Activated gamma-delta T cell (primary cell): ENCODE results near the gene ANO2.

Experiments used
- DNase-seq: peaks from one replicate; lab custom pipeline; 2025; lab: John Stamatoyannopoulos, UW

Gene ANO2

DNA sequence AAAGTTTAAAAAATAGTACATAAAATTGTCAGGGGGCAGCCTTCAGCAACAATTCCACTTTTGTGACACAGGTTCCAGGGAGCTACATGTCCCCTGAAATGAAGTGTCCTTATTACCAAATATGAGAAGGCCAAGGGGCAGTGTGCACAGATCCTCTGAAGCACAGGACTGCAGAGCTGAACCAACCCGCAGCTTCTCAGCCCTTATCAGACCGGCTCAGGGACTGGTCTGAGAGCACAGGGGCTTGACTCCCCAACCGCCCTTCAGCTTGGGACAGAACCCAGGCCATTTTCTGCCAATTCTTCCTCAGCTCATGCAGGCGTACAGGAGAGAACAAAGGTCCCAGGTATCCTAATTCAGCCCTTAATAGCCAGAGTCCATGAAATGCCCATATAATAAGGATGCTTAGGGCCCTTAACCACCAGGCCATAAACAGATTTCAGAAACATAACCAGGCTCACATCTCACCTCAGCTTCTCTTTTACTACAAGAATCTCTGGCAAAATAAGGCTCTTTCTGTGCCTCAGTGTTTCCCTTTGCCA lies 221.3 kb downstream of the ANO2 start:
- no peak for DNase-seq

DNA sequence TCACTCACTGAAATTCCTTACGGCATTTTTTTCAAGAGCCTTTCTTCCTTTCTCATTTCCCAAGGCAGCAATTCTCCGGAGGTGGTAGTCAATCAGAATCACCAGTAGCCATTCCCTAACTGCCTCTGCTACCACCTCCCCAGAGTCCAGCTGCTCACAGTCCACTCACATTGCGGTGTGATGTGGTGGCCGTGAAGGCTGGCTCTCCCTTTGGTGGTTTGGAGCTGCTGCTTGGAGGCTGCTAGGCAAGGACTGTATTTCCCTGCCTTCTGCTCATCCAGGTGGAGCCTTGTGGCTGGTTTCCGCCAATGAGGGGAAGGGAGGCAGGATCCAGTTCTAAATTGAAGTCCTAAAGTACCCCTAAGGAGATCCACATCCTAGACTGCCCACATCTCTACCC lies 222.0 kb downstream of the ANO2 start:
- DNase-seq: no peak

DNA sequence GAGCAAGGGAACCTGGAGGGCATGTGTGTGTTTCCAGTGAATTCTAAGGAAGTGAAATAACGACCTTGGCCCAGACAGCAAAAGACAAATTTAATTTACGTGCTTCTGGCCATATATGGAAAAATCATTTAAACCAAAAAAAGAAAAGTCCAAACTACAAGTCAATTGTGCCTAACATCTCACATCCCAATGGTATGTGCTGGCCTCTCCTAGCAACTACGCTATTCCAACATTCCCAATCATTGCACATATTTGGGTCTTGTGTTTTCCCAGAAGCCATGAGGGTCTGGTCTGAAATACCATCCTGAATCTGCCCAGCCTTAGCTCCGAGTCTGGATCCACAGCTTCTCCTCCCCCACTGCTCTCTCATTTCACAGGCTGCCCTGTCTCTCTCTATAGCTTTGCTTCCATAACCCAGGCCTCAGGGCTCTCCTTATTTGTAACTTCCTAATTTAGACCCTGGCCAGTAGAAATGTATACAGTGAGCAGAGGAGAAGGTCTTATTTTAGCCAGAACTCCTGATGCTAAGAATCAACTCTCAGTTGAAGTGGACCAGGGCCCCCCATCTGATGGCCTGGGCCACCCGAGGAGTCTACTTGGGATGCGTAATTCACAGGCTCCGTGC lies 224.6 kb downstream of the ANO2 start:
- no peak for DNase-seq

DNA sequence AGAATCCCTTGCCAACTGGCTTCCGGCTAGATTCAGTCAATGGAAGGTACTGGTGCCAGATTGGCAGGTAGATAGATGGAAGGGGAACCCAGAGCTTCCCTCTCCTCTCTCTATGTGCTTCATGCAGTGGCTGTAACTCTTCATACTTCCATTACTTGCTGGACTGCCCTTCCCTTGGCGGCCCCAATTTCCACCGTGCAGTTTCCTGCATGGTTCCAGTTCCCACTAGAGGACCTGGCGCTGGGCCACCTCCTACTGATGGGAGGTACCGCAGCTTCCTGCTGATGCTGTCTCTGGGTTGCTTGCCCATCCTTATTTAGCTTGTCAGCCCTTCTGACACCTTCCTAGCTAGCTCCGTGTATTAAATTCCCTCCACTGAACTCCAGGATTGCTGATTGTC lies 226.4 kb downstream of the ANO2 start:
- no peak for DNase-seq

- DNase-seq: no peak
These were observed 227.0 kb downstream of the ANO2 start for GRCh38 chr12:5718073-5718472.

- DNase-seq: no peak
These were observed 228.1 kb downstream of the ANO2 start for GRCh38 chr12:5716976-5717375.

- no peak for DNase-seq
These were observed 228.9 kb downstream of the ANO2 start for GRCh38 chr12:5716201-5716600.

DNA sequence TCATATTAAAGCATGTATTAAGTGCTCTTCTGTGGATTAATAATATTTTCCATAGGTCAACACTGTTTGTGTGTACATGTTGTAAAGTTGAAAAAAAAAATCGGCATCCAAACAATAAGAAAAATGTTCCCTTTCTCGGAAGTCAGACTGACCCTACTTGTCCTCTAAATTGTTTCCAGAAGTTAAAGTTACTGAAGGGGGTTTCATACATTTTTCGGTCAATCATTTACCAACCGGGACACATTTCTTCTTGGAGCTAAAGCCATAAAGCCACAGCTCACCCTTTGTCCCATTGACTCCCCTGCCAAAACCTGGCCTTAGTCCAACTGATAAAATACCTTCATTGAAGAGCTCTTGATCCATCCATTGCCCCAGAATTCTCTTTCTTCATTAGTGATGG lies 230.0 kb downstream of the ANO2 start:
- DNase-seq: no peak

DNA sequence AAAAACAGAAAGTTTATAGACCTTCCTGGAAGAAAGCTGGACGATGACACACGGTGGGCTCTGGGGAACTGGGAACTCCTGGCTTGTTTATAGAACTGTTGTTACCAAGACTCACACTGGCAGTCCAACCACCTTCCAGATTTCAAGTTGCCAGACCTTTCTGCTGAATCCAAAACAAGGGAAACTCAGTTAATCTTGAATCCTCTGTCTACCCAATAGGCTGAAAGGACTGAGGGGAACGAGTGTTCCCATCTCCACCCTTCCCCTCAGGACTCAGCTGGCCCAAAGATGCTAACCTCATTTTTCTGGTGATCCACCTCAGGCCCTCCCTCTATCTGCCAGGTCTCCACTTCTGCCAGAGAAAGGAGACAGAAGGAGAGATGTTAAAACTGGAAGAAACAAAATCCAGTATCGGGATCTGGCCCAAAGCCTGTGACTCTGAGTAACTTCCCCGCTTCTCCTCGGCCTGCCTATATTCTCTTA lies 231.4 kb downstream of the ANO2 start:
- no peak for DNase-seq

GRCh38 chr12:5710260-5710878 lies 234.7 kb downstream of the ANO2 start:
- DNase-seq: no peak

- DNase-seq: no peak
These were observed 236.7 kb downstream of the ANO2 start for GRCh38 chr12:5708371-5708770.

GRCh38 chr12:5706247-5706646 lies 238.8 kb downstream of the ANO2 start:
- no peak for DNase-seq

GRCh38 chr12:5705791-5706190 lies 239.3 kb downstream of the ANO2 start:
- no peak for DNase-seq

DNA sequence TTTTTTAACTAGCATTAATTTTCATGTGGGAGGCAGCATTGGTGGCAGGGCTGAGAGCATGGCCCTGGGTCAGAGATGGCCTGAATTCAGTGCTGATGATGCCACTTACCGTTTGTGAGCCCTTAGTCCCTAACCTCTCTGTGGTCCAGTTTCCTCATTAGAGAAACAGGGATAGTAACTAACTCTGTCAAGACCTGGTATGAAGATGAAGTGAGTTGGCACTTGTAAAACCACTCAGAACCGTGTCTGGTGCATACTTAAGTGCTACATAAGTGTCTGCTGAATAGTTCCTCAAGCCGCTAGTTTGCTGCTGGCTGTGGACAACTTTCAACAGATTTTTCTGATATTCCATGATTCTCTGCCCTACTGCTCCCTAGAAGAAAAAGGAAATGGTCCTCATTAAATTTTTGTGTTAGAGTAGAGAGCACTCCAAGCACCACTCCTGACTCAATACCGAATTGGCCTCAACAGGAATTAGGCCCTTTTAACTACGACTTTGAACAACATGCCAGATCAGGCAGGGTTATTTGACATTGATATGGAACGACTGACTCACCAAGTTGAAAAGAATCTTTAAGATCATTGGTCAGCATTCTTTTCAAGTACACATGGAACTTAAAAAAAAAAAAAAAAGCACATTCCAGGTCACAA lies 250.2 kb downstream of the ANO2 start:
- DNase-seq: no peak

DNA sequence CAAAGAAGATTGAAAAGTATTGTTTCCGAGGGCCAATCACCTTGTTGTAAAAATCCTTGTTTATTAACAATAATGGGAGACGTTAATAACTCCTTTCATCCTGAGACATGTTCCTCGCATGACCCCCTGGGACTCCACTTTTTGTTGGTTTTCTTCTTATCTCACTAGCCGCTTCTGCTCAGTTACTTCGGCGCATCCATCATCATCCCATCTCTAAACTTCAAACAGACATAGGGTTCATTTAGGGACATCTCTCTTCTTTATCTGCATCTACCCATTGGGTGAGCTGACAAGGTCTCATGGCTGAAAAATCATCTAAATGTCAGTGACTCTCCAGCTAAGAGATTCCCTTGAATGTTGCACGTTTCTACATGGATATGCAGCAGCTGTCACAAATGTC lies 252.2 kb downstream of the ANO2 start:
- no peak for DNase-seq

- no peak for DNase-seq
These were observed 253.1 kb downstream of the ANO2 start for GRCh38 chr12:5691943-5692342.

DNA sequence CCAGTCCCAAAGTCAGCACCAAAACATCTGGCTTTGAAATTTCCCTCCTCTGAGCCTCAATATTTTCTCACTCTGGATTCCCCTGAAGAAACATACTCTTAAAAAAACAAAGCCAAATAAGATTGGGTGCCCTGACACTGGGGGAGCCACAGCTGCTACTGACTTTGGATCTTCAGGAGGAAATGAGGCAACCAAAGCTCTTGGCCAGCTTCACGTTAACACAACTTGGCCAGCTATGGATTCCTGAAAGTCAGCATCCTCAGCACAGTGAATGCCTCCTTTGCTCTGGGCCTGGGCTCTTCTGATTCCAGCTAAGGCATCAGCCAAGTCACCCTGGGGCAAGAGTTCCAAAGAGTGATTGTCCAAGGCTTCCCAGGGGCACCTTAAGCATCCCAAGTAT lies 254.8 kb downstream of the ANO2 start:
- no peak for DNase-seq

DNA sequence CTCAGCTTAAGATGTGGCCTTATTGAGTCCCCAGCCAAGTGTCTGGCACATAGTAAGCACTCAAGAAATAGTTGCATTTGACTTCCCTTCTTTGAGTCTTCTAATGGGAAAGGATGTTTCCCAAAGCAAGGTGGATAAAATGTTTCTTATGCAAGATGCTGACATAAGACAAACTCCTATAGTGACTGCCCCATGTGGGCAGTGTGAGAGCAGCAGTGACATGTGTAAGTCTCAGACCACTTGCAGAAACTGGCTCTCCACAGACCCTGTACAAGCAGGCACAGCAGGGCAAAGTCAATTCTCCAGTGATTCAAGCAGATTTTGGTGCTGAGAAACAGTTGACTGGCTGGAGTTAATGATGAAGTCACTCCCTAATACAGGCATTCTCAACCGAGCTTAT lies 255.3 kb downstream of the ANO2 start:
- DNase-seq: no peak

DNA sequence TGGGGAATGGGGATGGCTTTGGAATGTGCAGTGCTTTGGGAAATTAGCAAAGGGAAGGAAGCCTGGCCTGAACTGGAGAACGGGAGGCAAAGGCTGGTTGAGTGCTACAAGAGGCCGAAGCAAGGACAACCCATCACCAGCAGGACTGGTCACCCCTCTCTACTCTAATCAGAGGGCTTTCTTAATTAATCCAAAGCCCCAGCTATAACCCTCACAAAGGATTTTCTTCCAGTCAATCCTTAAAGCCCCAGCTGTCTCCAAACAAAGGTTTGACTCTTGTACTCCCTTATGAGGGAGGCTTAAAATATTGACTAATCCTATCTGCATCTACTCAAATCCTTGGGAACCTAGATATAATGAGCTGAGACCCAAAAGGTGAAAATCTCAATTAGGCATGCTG lies 256.8 kb downstream of the ANO2 start:
- DNase-seq: no peak

DNA sequence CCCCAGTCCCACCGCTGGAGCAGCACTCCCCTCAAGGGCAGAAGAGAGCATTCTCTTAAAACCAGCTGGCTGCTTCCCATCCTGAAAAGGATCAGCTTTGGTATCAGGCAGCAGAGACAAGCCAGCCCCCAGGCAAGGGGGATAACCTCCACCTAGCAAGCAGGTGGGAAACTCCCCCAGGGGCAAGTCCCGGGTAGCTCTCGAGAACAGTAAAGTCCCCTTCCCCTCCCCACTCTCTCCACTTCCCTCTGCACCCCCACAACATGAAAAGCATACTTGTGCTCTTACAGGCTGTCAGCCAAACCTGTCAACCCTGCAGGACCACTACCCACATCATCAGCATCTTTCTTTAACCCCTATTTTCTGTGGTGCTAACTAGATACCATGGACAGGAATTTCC lies 259.1 kb downstream of the ANO2 start:
- DNase-seq: no peak

GRCh38 chr12:5684989-5685388 lies 260.1 kb downstream of the ANO2 start:
- no peak for DNase-seq

DNA sequence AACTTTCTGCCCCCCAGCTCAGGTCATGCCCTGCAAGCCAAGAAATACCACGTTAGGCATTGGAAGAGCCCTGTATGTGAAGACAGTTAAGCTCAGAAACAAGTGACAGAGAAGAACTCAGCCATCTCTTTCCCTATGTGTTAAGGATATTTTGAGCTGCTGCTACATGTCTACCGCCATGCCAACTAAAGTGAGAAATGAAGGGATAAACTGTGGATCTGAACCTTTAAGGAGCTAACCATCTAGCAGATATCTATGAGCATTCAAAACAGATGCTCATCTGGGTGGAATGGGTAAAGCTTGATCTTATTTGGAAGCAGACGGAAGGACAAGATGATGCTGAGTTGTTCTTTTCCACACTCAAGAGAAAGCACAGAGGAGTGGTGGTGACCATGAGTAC lies 262.5 kb downstream of the ANO2 start:
- DNase-seq: no peak

DNA sequence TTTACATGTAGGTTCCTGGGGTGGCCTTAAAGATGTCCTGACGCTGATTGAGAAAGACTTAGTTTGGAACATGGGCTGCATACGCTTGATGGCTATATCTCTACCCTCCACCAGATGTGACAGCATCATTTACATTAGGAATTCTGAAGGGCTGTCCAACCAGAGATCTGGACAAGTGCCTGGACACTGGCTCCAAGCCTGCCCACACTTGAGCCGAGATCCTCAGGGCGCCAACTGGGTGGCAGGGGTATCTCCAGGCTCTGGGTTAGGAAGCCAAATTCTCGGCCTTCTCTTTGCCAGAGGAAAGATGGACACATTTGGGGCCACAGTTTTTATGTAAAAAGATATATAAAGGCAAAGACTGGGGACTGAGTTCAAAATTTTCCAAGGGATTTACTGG lies 266.9 kb downstream of the ANO2 start:
- DNase-seq: no peak
